HG03196 (cell line): ENCODE measurements around the gene KIF20A.
"Not testable (repeated sequence)": the region's sequence is repeated elsewhere in the genome, so short reads cannot be mapped to it uniquely, and the experiment has no call there.

Experiments used
- ATAC-seq: cut with Tn5 transposase; IDR thresholded peaks from one replicate; pipeline ENCODE4 v1.9.1; 2021; ENCODE audit not compliant: unreplicated experiment

Gene KIF20A

GRCh38 chr5:138178516-138179276 lies at the start of gene KIF20A, which contains the start of gene BRD8:
TSS of gene KIF20A (plus strand) at chr5:138179112. CDS start at chr5:138179681, 569 bp downstream.
TSS of gene BRD8 (minus strand) at chr5:138178630. CDS start at chr5:138178614, 16 bp downstream.
- peak; percentile 89 for ATAC-seq

GRCh38 chr5:138129347-138129746 lies 49.6 kb upstream of the KIF20A start:
- ATAC-seq, result no peak

GRCh38 chr5:138132543-138132942 lies 46.4 kb upstream of the KIF20A start:
- no peak for ATAC-seq

GRCh38 chr5:138138949-138139780 lies 39.7 kb upstream of the KIF20A start, which contains the start of gene NME5:
TSS of gene NME5 (minus strand) at chr5:138139428. CDS start at chr5:138138780, 648 bp downstream.
- no peak for ATAC-seq

- no peak for ATAC-seq
Measured at GRCh38 chr5:138139781-138140090, 39.2 kb upstream of the KIF20A start.

GRCh38 chr5:138140268-138140667 lies 38.6 kb upstream of the KIF20A start:
- no peak for ATAC-seq

GRCh38 chr5:138141734-138142133 lies 37.2 kb upstream of the KIF20A start:
- no peak for ATAC-seq

- ATAC-seq, result not testable (repeated sequence)
Measured at GRCh38 chr5:138143578-138143977, 35.3 kb upstream of the KIF20A start.

GRCh38 chr5:138148811-138149210 lies 30.1 kb upstream of the KIF20A start:
- ATAC-seq, result no peak

GRCh38 chr5:138149530-138149929 lies 29.4 kb upstream of the KIF20A start:
- no peak for ATAC-seq

- not testable (repeated sequence) for ATAC-seq
Measured at GRCh38 chr5:138155977-138156376, 22.9 kb upstream of the KIF20A start.

GRCh38 chr5:138157626-138158025 lies 21.3 kb upstream of the KIF20A start:
- no peak for ATAC-seq

- ATAC-seq, result no peak
Measured at GRCh38 chr5:138159666-138160065, 19.2 kb upstream of the KIF20A start.

- no peak for ATAC-seq
Measured at GRCh38 chr5:138160706-138161105, 18.2 kb upstream of the KIF20A start.

- no peak for ATAC-seq
Measured at GRCh38 chr5:138163721-138164120, 15.2 kb upstream of the KIF20A start.

- no peak for ATAC-seq
Measured at GRCh38 chr5:138169124-138169523, 9.8 kb upstream of the KIF20A start.

GRCh38 chr5:138170299-138170698 lies 8.6 kb upstream of the KIF20A start:
- ATAC-seq, result no peak

GRCh38 chr5:138177941-138178515 lies 884 bp upstream of the KIF20A start:
- no peak for ATAC-seq

- no peak for ATAC-seq
Measured at GRCh38 chr5:138179277-138179857, 455 bp downstream of the KIF20A start.

- ATAC-seq, result no peak
Measured at GRCh38 chr5:138180183-138180782, 1.4 kb downstream of the KIF20A start.

- ATAC-seq, result no peak
Measured at GRCh38 chr5:138180841-138181240, 1.9 kb downstream of the KIF20A start.
